Measurements from ENCODE around the gene LTV1. TPM values are rescaled to one million over a fixed set of nuclear protein-coding genes. Genes with fewer than 3 reads are reported as not detected.
A peak's percentile ranks its signal among the peaks of the same experiment; 100 is the strongest.
"Not testable (repeated sequence)": the region's sequence is repeated elsewhere in the genome, so short reads cannot be mapped to it uniquely, and the experiment has no call there.

Gene LTV1
- polyA plus RNA-seq, 3 donors = 40.7 to 48.5 (median 47.5) TPM

DNA sequence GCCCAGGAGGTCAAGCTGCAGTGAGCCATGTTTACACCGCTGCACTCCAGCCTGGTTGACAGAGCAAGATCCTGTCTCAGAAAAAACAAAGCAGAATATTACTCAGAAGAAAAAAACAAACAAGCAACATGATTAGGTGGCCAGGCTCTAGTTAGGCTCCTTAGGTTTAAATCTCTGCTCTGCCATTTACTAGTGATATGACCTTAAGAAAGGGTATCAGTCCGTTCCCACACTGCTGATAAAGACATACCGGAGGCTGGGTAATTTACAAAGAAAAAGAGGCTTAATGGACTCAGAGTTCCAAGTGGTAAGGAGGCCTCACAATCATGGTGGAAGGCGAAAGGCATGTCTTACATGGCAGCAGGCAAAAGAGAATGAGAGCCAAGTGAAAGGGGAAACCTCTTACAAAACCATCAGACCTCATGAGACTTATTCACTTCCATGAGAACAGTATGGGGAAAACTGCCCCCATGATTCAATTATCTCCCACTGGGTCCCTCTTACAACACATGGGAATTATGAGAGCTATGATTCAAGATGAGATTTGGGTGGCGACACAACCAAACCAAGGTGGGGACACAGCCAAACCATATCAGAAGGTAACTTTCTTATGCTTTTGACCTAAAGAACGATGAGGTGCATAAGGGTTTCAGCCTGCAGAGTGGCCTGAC is 2.4 kb upstream of the LTV1 start:
- DNase-seq (ENCODE audit: low read depth in 3 of 3, low spot score in 2 of 3) = no peak

DNA sequence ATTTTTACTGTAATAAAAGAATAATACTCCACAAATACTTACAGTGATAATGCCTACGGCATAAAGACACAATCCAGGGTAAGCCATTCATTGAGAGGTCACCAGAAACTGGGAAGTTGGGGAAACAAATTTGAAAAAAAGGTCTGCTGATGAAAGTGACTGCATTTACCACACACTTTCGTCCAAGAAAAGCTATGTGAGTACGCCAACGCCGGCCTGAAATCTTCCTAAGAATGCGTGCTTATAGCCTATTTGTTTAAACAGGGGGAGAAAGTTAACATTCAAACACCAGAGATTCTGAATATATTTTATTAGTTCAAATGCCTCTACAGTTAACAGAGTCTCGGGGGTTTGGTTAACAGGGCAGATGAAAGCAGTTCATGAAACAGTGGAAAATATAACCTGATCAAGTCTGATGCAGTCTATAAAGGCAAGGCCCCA is 657 bp upstream of the LTV1 start:
- no peak for DNase-seq (ENCODE audit: low read depth in 3 of 3, low spot score in 2 of 3)

DNA sequence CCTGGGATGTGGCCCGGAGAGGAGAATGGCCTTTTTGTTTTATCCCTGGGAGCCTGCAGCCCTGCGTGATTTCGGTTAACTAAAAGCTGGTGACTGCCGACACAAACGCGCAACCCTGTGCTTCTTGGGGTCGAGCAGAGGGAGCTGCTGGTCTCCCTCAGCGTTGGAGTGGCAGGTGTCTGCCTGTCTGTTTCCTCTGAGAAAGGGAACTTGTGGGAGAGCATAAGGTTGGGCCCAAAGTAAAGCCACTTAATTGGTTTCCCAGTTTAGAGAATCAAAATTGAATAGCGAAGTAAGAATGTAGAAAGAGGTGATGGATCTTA is 500 bp downstream of the LTV1 start:
- peak in 1 of 3 donors; percentile 9 for DNase-seq (ENCODE audit: low read depth in 3 of 3, low spot score in 2 of 3)

DNA sequence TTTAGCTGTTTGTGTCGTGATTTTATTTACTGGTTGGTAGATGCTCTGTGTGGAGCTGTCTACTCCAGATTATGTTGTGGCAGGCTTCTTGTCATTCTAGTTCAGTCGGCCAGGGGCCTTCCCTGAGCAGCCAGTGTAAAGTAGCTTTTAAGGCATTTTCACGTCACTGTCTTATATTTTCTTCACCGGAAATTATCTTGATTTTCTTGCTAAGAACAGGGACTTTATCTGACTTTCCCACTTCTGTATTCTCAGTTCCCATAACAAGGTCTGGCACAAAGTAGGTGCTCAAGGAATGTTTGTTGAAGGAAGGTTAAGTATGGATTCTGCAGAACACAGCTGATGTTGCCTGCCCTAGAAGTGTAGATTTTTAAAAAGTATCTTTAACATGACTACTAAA is 868 bp downstream of the LTV1 start:
- DNase-seq (ENCODE audit: low read depth in 3 of 3, low spot score in 2 of 3) = no peak

DNA sequence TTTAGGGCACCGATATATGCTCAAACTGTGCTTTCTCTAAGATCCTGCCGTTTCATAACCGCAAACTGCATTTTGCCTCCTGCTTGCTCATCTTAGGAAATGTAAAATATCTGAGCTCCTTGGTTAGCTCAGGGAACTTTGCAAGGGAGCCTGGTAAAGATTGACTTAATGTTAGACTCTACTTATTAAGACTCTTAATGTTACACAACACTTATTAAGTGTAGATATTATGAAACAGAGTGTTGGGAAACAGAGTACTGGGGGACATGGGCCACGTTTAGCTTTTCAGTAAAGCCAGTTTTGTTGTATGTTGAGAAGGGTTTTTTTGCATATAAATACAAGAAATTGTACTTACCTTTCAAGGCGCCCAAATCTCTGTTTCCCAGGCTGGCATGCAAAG is 1.9 kb downstream of the LTV1 start:
- no peak for DNase-seq (ENCODE audit: low read depth in 3 of 3, low spot score in 2 of 3)

DNA sequence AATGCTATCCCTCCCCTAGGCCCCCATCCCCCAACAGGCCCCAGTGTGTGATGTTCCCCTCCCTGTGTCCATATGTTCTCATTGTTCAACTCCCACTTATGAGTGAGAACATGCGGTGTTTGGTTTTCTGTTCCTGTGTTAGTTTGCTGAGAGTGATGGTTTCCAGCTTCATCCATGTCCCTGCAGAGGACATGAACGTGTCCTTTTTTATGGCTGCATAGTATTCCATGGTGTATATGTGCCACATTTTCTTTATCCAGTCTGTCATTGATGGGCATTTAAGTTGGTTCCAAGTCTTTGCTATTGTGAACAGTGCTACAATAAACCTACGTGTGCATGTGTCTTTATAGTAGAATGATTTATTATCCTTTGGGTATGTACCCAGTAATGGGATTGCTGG is 8.6 kb downstream of the LTV1 start:
- DNase-seq (ENCODE audit: low read depth in 3 of 3, low spot score in 2 of 3) = not testable (repeated sequence)

DNA sequence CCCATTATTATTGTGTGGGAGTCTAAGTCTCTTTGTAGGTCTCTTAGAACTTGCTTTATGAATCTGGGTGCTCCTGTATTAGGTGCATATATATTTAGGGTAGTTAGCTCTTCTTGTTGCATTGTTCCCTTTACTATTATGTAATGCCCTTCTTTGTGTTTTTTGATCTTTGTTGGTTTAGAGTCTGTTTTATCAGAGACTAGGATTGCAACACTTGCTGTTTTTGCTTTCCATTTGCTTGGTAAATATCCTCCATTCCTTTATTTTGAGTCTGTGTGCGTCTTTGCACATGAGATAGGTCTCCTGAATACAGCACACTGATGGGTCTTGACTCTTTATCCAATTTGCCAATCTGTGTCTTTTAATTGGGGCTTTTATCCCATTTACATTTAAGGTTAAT is 11.9 kb downstream of the LTV1 start:
- not testable (repeated sequence) for DNase-seq (ENCODE audit: low read depth in 3 of 3, low spot score in 2 of 3)

DNA sequence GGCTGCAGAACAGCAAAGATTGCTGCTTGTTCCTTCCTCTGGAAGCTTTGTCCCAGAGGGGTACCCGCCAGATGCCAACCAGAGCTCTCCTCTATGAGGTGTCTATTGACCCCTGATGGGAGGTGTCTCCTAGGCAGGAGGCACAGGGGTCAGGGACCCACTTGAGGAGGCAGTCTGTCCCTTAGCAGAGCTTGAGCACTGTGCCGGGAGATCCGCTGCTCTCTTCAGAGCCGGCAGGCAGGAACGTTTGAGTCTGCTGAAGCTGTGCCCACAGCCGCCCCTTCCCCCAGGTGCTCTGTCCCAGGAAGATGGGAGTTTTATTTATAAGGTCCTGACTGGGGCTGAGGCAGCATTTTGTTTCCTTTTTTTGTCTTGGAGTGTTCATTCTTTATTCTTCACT is 13.6 kb downstream of the LTV1 start:
- DNase-seq (ENCODE audit: low read depth in 3 of 3, low spot score in 2 of 3) = not testable (repeated sequence)

DNA sequence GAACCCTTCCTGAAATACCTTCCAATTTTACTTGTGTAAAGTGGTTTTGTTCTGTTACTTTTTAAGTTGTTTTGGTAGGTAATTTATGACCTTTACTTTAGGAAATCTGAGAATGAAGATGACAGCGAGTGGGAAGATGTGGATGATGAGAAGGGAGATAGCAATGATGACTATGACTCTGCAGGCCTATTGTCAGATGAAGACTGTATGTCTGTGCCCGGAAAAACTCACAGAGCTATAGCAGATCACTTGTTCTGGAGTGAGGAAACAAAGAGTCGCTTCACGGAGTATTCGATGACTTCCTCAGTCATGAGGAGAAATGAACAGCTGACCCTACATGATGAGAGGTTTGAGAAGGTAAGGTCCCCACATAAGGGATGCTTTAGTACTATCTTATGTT is 14.5 kb downstream of the LTV1 start:
- no peak for DNase-seq (ENCODE audit: low read depth in 3 of 3, low spot score in 2 of 3)

DNA sequence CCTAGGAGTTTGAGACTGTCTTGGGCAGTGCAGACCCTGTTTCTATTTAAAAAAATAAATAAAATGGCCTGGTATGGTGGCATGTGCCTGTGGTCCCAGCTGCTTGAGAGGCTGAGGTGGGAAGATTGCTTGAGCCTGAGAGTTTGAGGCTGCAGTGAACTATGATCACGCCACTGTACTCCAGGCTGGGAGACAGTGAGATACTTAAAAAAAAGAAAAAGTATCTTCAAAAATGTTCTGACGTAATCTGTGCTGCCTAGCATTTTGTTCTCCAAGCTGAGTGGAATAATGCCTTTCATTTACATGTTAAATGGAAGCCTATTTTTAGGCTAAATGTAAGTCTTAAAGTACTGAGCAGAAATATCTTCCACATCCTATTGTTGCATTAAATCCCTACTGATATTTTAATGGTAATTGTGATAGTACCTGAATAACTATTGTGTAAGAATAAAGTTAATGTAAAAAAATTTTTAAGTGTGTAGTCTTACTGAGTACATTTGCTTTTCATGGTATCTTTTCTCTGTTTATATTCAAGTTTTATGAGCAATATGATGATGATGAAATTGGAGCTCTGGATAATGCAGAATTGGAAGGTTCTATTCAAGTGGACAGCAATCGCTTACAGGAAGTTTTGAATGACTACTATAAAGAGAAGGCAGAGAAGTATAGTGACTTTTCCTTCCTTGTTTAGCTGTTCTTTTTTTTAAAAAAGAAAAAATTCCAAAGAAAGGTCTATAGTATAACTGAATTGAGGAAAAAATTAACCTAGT is 16.9 kb downstream of the LTV1 start:
- no peak for DNase-seq (ENCODE audit: low read depth in 3 of 3, low spot score in 2 of 3)

DNA sequence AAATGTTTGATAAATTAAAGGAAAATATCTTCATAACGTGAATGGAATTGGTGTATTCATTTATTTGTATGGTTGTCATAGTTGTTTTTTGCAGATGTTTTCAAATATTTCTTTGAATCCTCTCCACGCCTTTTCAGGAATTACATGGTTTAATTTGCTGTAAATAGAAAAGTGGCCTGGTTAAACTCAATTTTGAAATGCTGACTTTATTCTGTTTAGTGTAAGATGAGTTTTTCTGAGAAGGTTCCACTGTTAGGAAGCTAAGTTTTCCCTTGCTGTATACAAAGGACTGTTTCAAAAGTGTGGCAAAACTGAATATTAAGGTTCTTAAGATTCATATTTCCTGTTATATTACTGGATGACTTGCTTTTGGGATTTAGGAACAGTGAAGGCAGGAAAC is 20.6 kb downstream of the LTV1 start:
- no peak for DNase-seq (ENCODE audit: low read depth in 3 of 3, low spot score in 2 of 3)

DNA sequence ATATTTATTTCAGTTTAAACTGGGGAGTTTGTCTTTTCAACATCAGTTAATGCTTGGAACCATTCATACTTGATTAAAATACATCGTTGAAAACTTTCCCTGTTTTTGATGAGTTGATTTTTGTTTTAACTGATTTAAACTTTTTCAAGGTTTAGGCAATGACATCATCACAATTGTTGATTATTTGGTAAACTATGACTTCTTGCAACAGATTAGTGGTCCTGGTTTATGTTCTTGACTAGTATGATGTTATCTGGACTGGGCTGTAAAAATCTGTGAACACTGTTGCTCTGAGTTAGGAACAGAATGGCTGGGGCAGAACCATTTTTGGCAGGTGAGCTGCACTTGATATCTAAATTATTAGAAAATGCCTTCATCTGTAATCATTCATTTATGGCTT is 21.1 kb downstream of the LTV1 start, which contains the start of gene ZC2HC1B:
Gene ZC2HC1B (plus strand): TSS at position 241 of the 400 bp plus-strand sequence. CDS start 66 bp downstream, at position 307.
- no peak for DNase-seq (ENCODE audit: low read depth in 3 of 3, low spot score in 2 of 3)

DNA sequence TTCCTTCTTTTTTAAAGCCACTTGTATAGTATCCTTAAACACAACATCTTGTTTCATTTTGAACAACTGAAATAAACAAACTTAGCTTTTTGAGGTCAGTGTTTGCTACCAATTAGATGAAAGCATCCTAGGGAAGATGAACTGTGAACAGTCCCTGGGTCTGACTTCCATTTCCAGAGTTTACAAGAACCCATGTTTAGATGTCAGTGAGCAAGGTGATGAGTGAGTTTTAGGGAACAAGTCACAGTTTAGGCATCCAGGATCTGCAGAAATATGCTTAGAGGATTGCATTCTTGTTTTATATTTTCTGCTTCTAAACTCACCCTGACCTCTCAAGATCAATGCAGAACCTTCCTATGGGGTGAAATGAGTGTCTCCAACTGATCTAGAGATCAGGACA is 24.1 kb downstream of the LTV1 start:
- no peak for DNase-seq (ENCODE audit: low read depth in 3 of 3, low spot score in 2 of 3)

DNA sequence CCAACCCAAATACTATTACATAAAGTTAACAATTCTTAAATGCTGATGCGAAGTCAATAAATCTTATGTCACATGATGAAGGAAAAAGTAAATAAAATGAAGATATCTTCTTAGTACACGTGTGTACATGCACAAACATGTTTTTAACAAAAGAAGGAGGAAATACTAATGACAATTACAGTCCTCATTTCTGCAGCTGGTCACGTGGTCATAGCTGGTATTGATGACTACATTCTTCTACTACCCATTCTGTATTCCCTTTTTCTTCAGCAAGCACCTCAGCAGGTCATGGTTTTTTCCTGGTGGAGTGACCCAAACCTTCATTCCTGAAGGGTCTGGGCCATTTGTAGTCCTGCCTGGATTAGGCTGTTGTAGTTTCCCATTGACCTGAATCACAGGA is 25.7 kb downstream of the LTV1 start:
- DNase-seq (ENCODE audit: low read depth in 3 of 3, low spot score in 2 of 3) = not testable (repeated sequence)

DNA sequence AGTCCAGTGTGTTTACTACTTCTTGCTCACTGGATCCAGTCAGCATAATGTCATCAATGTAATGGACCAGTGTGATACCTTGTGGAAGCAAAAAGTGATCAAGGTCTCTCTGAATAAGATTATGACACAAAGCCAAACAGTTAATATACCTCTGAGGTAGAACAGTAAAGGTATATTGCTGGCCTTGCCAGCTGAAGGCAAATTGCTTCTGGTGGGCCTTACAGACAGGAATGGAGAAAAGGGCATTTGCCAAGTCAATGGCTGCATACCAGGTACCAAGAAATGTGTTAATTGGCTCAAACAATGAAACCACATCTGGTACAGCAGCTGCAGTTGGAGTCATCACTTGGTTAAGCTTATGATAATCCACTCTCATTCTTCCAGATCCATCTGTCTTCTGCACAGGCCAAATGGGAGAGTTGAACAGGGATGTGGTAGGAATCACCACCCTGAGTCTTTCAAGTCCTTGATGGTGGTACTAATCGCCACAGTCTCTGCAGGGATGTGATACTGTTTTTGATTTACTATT is 28.1 kb downstream of the LTV1 start:
- DNase-seq (ENCODE audit: low read depth in 3 of 3, low spot score in 2 of 3) = not testable (repeated sequence)

DNA sequence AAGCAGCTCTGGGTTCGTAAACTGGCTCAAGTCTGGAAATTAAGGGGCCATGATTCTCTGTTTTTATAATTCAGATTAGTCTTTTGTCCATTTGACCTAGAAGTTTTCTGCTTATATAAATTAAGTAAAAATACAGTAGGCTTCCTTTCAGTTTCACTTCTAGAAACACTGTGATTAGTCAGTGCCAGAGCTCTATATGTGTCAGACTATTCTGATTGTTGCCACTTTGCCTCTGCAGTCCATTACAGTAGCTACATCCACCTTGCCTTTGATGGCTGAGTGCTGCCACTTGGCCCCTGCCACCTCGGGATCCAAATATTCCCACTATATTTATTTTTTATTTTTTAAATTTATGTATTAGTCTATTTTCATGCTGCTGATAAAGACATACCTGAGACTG is 29.1 kb downstream of the LTV1 start:
- no peak for DNase-seq (ENCODE audit: low read depth in 3 of 3, low spot score in 2 of 3)

DNA sequence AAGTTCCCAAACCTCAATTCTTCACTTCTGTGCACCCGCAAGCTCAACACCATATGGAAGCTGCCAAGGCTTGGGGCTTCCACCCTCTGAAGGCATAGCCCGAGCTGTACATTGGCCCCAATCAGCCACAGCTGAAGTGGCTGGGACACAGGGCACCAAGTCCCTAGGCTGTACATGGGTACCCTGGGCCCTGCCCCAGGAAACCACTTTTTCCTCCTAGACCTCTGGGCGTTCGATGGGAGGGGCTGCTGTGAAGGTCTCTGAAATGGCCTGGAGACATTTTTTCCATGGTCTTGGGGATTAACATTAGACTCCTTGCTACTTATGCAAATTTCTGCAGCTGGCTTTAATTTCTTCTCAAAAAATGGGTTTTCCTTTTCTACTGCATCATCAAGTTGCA is 30.5 kb downstream of the LTV1 start:
- DNase-seq (ENCODE audit: low read depth in 3 of 3, low spot score in 2 of 3) = not testable (repeated sequence)

DNA sequence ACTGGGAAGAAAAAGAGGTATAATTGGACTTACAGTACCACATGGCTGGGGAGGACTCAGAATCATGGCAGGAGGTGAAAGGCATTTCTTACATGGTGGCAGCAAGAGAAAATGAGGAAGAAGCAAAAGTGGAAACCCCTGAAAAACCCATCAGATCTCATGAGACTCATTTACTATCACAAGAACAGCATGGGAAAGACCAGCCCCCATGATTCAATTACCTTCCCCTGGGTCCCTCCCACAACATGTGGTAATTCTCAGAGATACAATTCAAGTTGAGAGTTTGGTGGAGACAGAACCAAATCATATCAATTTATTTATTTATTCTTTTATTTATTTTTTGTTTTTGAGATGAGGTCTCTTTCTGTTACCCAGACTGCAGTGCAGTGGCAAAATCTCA is 31.4 kb downstream of the LTV1 start:
- not testable (repeated sequence) for DNase-seq (ENCODE audit: low read depth in 3 of 3, low spot score in 2 of 3)

DNA sequence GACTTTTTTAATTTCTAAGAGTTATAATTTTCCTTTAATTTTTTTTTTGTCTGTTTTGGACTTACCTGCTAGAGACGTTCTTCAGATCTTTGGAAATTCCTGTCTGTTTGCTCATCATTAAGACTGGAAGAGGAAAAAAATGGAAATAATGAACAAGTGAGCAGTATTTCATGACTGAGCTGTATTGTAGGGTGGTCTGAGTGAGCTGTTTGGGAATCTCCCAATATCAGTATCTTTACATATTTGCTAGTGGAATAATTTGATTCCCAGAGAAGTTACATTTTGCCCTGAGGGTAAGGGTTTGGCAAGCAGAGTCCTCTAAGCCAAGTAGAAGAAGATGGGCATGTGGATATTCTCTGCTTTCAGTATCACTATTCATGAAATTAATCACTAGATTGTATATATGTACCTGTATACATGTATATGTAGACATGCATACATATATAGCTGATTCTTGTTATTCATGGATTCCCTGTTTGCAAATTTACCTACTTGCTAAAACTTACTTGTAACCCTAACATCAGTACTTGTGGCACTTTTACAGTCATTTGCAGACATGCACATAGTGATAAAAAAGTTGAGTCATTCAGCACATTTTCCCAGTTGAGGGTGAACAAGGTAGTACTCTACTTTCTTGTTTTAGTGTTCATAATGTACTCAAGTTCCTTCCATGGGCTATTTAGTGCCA is 34.6 kb downstream of the LTV1 start:
- DNase-seq (ENCODE audit: low read depth in 3 of 3, low spot score in 2 of 3) = no peak

DNA sequence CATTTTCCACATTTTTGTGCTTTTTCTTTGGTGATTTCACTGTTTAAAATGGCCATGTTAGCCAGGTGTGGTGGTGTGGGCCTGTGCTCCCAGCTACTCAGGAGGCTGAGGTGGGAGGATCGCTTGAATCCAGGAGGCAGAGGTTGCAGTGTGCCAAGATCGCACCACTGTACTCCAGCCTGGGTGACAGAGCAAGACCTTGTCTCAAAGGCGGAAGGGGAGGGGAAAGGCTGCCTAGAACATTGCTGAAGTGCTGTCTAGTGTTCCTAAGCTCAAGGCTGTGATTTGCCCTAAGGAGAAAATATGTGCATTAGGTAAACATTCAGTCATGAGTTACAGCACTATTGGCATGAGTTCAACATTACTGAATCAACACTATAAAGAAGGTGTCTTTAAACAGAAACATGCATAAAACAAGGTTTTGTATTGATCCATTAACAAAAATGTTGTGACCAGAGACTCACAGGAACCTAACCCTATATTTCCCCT is 35.2 kb downstream of the LTV1 start:
- no peak for DNase-seq (ENCODE audit: low read depth in 3 of 3, low spot score in 2 of 3)

DNA sequence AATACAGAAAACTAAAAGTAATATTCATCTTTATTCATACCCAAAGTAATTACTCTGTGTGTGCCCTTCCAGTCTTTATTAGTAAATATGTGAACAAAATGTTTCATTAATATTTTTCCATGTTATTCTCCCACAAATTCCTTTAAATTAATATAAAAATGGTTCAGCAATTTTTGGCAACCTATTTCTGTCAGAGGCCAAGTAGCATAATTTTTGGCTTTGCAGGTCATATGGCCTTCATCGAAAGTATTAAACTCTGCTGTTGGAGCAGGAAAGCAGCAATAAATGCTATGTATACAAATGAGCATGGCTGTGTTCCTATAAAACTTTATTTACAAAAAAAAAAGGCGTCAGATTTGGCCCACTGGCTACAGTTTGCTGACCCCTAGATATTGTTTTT is 37.3 kb downstream of the LTV1 start:
- DNase-seq (ENCODE audit: low read depth in 3 of 3, low spot score in 2 of 3) = no peak

All from right renal cortex interstitium (tissue), 3 donors.